Endothelial cell of umbilical vein (primary cell): Measurements from ENCODE around the gene RBPJ. TPM values are rescaled to one million over a fixed set of nuclear protein-coding genes. Genes with fewer than 3 reads are reported as not detected.

Experiments
- BruUV-seq: library from RNA; stranded (reverse); fragments of 400-500 nt; replicated peaks from 2 replicates; lab custom pipeline; 2021; lab: Mats Ljungman, UMichigan
- CTCF ChIA-PET: fragments of 300-600, 350-600 bp; sonication (Branson Sonifier 250); formaldehyde crosslinking; loops from one replicate; lab custom pipeline; 2021; ENCODE audit warnings: antibody characterized with exemption, inconsistent platforms; lab: Charles Lee
- POLR2A ChIA-PET: fragments of 300-600, 350-600 bp; sonication (Branson Sonifier 250); formaldehyde crosslinking; loops from one replicate; lab custom pipeline; 2021; ENCODE audit warnings: antibody characterized with exemption, inconsistent platforms; lab: Charles Lee
- DNase-seq: peaks from one replicate; pipeline ENCODE4 v3.0.0-alpha.2; 2011; ENCODE audit warnings: low read depth, low spot score
- FAIRE-seq: peaks from 2 replicates; lab custom pipeline; 2011; peaks lifted over from hg19 to GRCh38; lab: Jason Lieb, UNC
- H2AFZ ChIP-seq: 2 replicates; pipeline ENCODE4 v1.6.0; 2012; ENCODE audit warnings: low read depth, low read length, control low read depth, inconsistent platforms
- H3K27ac ChIP-seq: 2 replicates; pipeline ENCODE4 v1.5.1; 2011; ENCODE audit warnings: low read depth, mild to moderate bottlenecking, control low read depth, low read length, moderate library complexity; ENCODE audit not compliant: insufficient read depth
- H3K27me3 ChIP-seq, 2 experiments: 2 replicates each; pipeline versions ENCODE4 v1.6.0 to v1.6.1; 2011; ENCODE audit warnings: low read length in 2 of 2, mixed read lengths in 1 of 2; ENCODE audit not compliant: control insufficient read depth in 2 of 2, insufficient read depth in 2 of 2
- H3K36me3 ChIP-seq, 2 experiments: 2 replicates in 1 of 2; 3 replicates in 1 of 2; pipeline ENCODE4 v1.5.1; 2011; ENCODE audit warnings: low read length in 2 of 2, mild to moderate bottlenecking in 1 of 2, moderate library complexity in 1 of 2; ENCODE audit not compliant: control insufficient read depth in 2 of 2, insufficient read depth in 2 of 2; ENCODE audit errors: extremely low read depth in 1 of 2
- H3K4me1 ChIP-seq: 3 replicates; pipeline ENCODE4 v1.5.1; 2011; ENCODE audit warnings: mild to moderate bottlenecking, low read length; ENCODE audit not compliant: control insufficient read depth, insufficient read depth; ENCODE audit errors: extremely low read depth
- H3K4me2 ChIP-seq: 2 replicates; pipeline ENCODE4 v1.6.1; 2011; ENCODE audit warnings: low read length, control low read depth, mixed read lengths; ENCODE audit not compliant: insufficient read depth
- H3K4me3 ChIP-seq, 3 experiments: fragments of 200-600 bp in 1 of 3; sonication (generic), shearing (Covaris generic) in 1 of 3; replicated peaks in 1 of 3; 2 replicates each; pipeline ENCODE4 v1.5.1; 2011 to 2016; ENCODE audit warnings: control low read depth in 3 of 3, low read length in 3 of 3, mild to moderate bottlenecking in 2 of 3, inconsistent platforms in 1 of 3, low read depth in 1 of 3, moderate library complexity in 1 of 3; ENCODE audit not compliant: insufficient read depth in 1 of 3
- H3K79me2 ChIP-seq: 2 replicates; pipeline ENCODE4 v1.6.0; 2012; ENCODE audit warnings: low read length, inconsistent platforms; ENCODE audit not compliant: control insufficient read depth, insufficient read depth
- H3K9ac ChIP-seq: replicated peaks from 2 replicates; pipeline ENCODE3; 2011; ENCODE audit warnings: low read length, control low read depth; ENCODE audit not compliant: insufficient read depth; ENCODE audit errors: extremely low read depth
- H3K9me1 ChIP-seq: replicated peaks from 3 replicates; pipeline ENCODE4 v1.6.0; 2011; ENCODE audit warnings: mild to moderate bottlenecking, low read length; ENCODE audit not compliant: control insufficient read depth, insufficient read depth; ENCODE audit errors: extremely low read depth
- H3K9me3 ChIP-seq: replicated peaks from 2 replicates; pipeline ENCODE4 v1.5.1; 2012; ENCODE audit warnings: low read length, inconsistent platforms; ENCODE audit not compliant: control insufficient read depth, insufficient read depth
- H4K20me1 ChIP-seq: replicated peaks from 2 replicates; pipeline ENCODE3; 2011; ENCODE audit warnings: mild to moderate bottlenecking, low read length; ENCODE audit not compliant: control insufficient read depth, insufficient read depth; ENCODE audit errors: extremely low read depth
- FOS ChIP-seq: IDR thresholded peaks from 2 replicates; pipeline ENCODE4 v1.6.1; 2011; ENCODE audit warnings: mild to moderate bottlenecking, low read length, moderate library complexity, borderline replicate concordance; ENCODE audit not compliant: insufficient read depth
- GATA2 ChIP-seq: IDR thresholded peaks from 2 replicates; pipeline ENCODE4 v1.7.0; 2011; ENCODE audit warnings: low read depth, mild to moderate bottlenecking, moderate library complexity, mixed read lengths, low read length; ENCODE audit not compliant: insufficient read length, insufficient read depth
- MYC ChIP-seq: IDR thresholded peaks from one replicate; pipeline ENCODE4 v1.6.1; 2011; ENCODE audit warnings: mild to moderate bottlenecking, low read depth, low read length
- POLR2A ChIP-seq: IDR thresholded peaks from 2 replicates; pipeline ENCODE4 v1.6.1; 2012; ENCODE audit warnings: low read depth, mild to moderate bottlenecking, control low read depth, low read length
- POLR2AphosphoS5 ChIP-seq: IDR thresholded peaks from 2 replicates; pipeline ENCODE4 v1.6.1; 2012; ENCODE audit warnings: low read depth, mild to moderate bottlenecking, control low read depth, low read length, moderate library complexity; ENCODE audit not compliant: insufficient read depth
- dilution Hi-C: fragments of 300-500 bp; cut with MboI; formaldehyde crosslinking; loops from one replicate; pipeline ENCODE4 v1.15.0; 2019; ENCODE audit warnings: low sequenced_read_pairs; ENCODE audit not compliant: extremely low pct_ligation_motif_present
- intact Hi-C: fragments of 100-400 bp; cut with micrococcal nuclease; formaldehyde crosslinking; loops from one replicate; pipeline ENCODE4 v1.10.0; 2022
- polyA plus RNA-seq, 4 experiments: library from polyadenylated mRNA; depleted of rRNA in 3 of 4; stranded (reverse) in 3 of 4; unstranded in 1 of 4; fragments of >200 nt; gene quantifications; 2 replicates each; pipeline versions ENCODE4 v1.2.1 to v1.2.3, GENCODE V29; 2011 to 2012; ENCODE audit warnings: missing spikeins in 1 of 4
- total RNA-seq: library from RNA; stranded (reverse); gene quantifications from 2 replicates; pipeline ENCODE4 v1.2.3, GENCODE V29; 2021
- TF ChIP-seq, protein P1 (sequence below), 2 donors: IDR thresholded peaks; 1 replicate in 1 of 2; 2 replicates in 1 of 2; pipeline ENCODE4 v1.5.1; 2011; ENCODE audit warnings: low read length in 2 of 2, mild to moderate bottlenecking in 2 of 2, moderate library complexity in 2 of 2, control low read depth in 1 of 2, inconsistent platforms in 1 of 2, low read depth in 1 of 2; ENCODE audit not compliant: insufficient read depth in 1 of 2; ENCODE audit errors: extremely low read depth in 1 of 2
- TF ChIP-seq, protein P2 (sequence below): IDR thresholded peaks from 2 replicates; pipeline ENCODE4 v1.6.1; 2011; ENCODE audit not compliant: insufficient read depth, insufficient read length

RBPJ gene
- total and polyA plus RNA-seq, 2 donors (not counting 3 experiments of a cell fraction or from before 2014, with no cell fraction given) = 17.0 to 42.9 TPM

DNA sequence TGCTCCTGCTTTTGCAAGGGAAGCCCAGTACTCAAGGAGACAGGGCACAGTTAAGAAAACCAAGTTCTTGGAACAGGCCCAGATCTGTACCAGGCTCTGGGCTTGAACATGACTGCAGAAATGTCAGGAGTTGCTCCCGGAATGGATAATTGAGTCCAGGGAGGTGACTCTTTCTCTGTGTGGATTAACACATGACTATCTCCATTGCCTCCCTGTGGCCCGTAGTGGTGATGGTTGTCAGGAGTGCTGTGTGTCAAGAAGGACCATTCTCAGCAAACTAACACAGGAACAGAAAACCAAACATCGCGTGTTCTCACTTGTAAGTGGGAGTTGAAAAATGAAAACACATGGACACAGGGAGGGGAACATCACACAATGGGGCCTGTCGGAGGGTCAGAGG, 129.6 kb downstream of the RBPJ start:
- H3K9ac ChIP-seq = no peak overlapping the region
- H2AFZ ChIP-seq = no peak overlapping the region
- ChIA-PET POLR2A (no interaction called here), CTCF (interaction anchor here (0.6 to 1.8 kb wide), 2 partner anchors 8 to 556 kb away, joined by 3 to 7 read pairs; no protein-coding TSS in a partner anchor)
- no peaks in the 10 kb centered on the region for H3K4me1 ChIP-seq
- H4K20me1 ChIP-seq = no peaks in the 10 kb centered on the region
- TF ChIP-seq, protein P1, sequence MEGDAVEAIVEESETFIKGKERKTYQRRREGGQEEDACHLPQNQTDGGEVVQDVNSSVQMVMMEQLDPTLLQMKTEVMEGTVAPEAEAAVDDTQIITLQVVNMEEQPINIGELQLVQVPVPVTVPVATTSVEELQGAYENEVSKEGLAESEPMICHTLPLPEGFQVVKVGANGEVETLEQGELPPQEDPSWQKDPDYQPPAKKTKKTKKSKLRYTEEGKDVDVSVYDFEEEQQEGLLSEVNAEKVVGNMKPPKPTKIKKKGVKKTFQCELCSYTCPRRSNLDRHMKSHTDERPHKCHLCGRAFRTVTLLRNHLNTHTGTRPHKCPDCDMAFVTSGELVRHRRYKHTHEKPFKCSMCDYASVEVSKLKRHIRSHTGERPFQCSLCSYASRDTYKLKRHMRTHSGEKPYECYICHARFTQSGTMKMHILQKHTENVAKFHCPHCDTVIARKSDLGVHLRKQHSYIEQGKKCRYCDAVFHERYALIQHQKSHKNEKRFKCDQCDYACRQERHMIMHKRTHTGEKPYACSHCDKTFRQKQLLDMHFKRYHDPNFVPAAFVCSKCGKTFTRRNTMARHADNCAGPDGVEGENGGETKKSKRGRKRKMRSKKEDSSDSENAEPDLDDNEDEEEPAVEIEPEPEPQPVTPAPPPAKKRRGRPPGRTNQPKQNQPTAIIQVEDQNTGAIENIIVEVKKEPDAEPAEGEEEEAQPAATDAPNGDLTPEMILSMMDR (IDR thresholded peaks at IDR 0.05; ENCODE audit: extremely low read depth in 1 of 2, insufficient read depth in 1 of 2, low read depth in 1 of 2, low read length in 2 of 2) = no peak
- TF ChIP-seq GATA2 (no peak), POLR2A (no peak), POLR2AphosphoS5 (no peak), MYC (no peak)
- no peak overlapping the region for H3K27ac ChIP-seq
- H3K36me3 ChIP-seq = no peaks in the 10 kb centered on the region
- BruUV-seq = no TSS peak
- intact Hi-C loops = no loop called here
- H3K9me1 ChIP-seq = no peaks in the 10 kb centered on the region
- H3K9me3 ChIP-seq = no peaks in the 10 kb centered on the region
- no peaks in the 10 kb centered on the region for H3K79me2 ChIP-seq
- H3K27me3 ChIP-seq = peaks cover 2 to 8% of the 10 kb centered on the region in 2 experiments
- FAIRE-seq (no peak), DNase-seq (no peak)
- dilution Hi-C loops = no loop called here
- no peak overlapping the region for H3K4me2 ChIP-seq
- no peak overlapping the region for H3K4me3 ChIP-seq

DNA sequence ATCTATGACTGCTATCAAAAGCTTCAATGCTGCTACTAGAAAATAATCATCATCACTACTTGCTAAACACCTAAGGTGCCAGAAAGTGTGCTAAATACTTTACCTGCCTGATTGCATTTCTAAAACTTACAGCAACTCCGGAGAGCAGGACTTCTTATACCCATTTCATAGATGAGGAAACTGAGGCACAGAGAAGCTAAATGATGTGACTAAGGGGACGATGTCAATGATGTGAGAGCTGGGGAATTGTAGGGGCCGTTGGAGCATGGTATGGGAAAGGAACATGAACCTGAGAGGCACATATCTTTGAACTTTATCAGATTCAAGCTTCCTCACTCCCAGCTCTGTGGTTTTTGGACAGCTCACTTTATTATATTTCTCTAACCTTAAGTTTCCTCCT, 130.8 kb downstream of the RBPJ start:
- Histone ChIP-seq H3K4me1 (no peaks in the 10 kb centered on the region), H3K9me1 (no peaks in the 10 kb centered on the region), H3K9ac (no peak overlapping the region), H3K4me2 (no peak overlapping the region), H3K36me3 (no peaks in the 10 kb centered on the region), H3K27ac (no peak overlapping the region), H2AFZ (no peak overlapping the region), H3K79me2 (no peaks in the 10 kb centered on the region), H4K20me1 (no peaks in the 10 kb centered on the region), H3K4me3 (no peak overlapping the region), H3K27me3 (peaks cover 4 to 11% of the 10 kb centered on the region in 2 experiments), H3K9me3 (no peaks in the 10 kb centered on the region)
- POLR2A ChIA-PET = no interaction called here
- dilution Hi-C loops = no loop called here
- no TSS peak for BruUV-seq
- intact Hi-C loops = no loop called here
- CTCF ChIA-PET = interaction anchor here (0.7 to 1.8 kb wide), 8 partner anchors 8 to 558 kb away, joined by 3 to 7 read pairs (median 4); no protein-coding TSS in a partner anchor
- FAIRE-seq (no peak), DNase-seq (no peak)
- TF ChIP-seq POLR2AphosphoS5 (no peak), POLR2A (no peak), MYC (no peak), FOS (no peak)
- TF ChIP-seq, protein P2, sequence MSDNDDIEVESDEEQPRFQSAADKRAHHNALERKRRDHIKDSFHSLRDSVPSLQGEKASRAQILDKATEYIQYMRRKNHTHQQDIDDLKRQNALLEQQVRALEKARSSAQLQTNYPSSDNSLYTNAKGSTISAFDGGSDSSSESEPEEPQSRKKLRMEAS = no peak
